HFFc6 (cell line): ENCODE data around the gene PSME3IP1. TPM values are rescaled to one million over a fixed set of nuclear protein-coding genes. Genes with fewer than 3 reads are reported as not detected.

Experiments
- DNase-seq: peaks from one replicate; pipeline ENCODE4 v3.0.0-alpha.2; 2018
- H3K27ac Mint-ChIP-seq: 2 replicates; pipeline ENCODE4 v1.8.0; 2020; ENCODE audit warnings: mild to moderate bottlenecking, mixed read lengths
- H3K27me3 Mint-ChIP-seq: 2 replicates; pipeline ENCODE4 v1.8.0; 2021; ENCODE audit warnings: mild to moderate bottlenecking, moderate library complexity, mixed read lengths; ENCODE audit not compliant: insufficient read depth
- H3K36me3 Mint-ChIP-seq: 2 replicates; pipeline ENCODE4 v1.8.0; 2021; ENCODE audit warnings: low read depth, mixed read lengths
- H3K4me1 Mint-ChIP-seq: 2 replicates; pipeline ENCODE4 v1.8.0; 2020; ENCODE audit warnings: low read depth, mixed read lengths
- H3K4me3 Mint-ChIP-seq: 2 replicates; pipeline ENCODE4 v1.8.0; 2020; ENCODE audit warnings: mild to moderate bottlenecking, moderate library complexity, mixed read lengths
- H3K9me3 Mint-ChIP-seq: 2 replicates; pipeline ENCODE4 v1.8.0; 2020; ENCODE audit warnings: mild to moderate bottlenecking, mixed read lengths
- total RNA-seq, 6 experiments: library from RNA; stranded (reverse); fragmentation: NEBNext Ultra II Directional; extraction: Animal tissue kit (Norgen Biotek cat#: 25700); gene quantifications; 2 replicates in 1 of 6; 3 replicates in 5 of 6; pipeline ENCODE4 v1.2.3, GENCODE V29; 2021
- TF ChIP-seq, protein P1 (sequence below): fragments of 200-600 bp; sonication (generic); IDR thresholded peaks from 2 replicates; pipeline ENCODE4 v1.5.0; 2021; ENCODE audit warnings: antibody characterized with exemption, mild to moderate bottlenecking

The PSME3IP1 gene
- total RNA-seq, 6 experiments from 2014 or later, result 55.9 to 85.0 (median 76.5) TPM

- Mint-ChIP-seq H3K4me1 (peaks cover 6% of the 10 kb centered on the region; the same call in 1 of the 2 replicates), H3K27ac (no peak overlapping the region)
- TF ChIP-seq, protein P1, sequence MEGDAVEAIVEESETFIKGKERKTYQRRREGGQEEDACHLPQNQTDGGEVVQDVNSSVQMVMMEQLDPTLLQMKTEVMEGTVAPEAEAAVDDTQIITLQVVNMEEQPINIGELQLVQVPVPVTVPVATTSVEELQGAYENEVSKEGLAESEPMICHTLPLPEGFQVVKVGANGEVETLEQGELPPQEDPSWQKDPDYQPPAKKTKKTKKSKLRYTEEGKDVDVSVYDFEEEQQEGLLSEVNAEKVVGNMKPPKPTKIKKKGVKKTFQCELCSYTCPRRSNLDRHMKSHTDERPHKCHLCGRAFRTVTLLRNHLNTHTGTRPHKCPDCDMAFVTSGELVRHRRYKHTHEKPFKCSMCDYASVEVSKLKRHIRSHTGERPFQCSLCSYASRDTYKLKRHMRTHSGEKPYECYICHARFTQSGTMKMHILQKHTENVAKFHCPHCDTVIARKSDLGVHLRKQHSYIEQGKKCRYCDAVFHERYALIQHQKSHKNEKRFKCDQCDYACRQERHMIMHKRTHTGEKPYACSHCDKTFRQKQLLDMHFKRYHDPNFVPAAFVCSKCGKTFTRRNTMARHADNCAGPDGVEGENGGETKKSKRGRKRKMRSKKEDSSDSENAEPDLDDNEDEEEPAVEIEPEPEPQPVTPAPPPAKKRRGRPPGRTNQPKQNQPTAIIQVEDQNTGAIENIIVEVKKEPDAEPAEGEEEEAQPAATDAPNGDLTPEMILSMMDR, result no peak
Measured at GRCh38 chr16:57128771-57129389, 57.0 kb downstream of the PSME3IP1 start.

DNA sequence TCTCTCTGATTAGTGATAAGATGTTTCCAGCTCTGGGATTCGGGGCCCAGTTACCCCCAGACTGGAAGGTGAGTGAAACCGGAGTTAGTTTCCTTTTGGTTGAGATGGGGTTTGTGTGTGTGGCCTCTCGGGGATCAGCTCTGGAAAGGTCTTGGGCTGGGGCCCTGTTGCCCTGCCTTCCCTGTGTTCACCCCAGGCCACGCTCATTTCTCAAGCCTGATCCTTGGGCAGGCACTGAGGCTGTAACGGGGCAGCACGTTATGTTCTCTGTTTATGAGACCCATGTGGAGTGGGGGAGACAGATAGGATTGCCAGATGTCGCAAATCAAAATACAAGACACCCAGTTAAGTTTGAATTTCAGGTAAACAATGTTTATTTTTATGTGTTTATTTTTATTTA, 58.0 kb downstream of the PSME3IP1 start:
- no peak overlapping the region for H3K27ac Mint-ChIP-seq
- TF ChIP-seq, protein P1, result no peak
- no peak for DNase-seq
- peaks cover 6% of the 10 kb centered on the region; the same call in 1 of the 2 replicates for H3K4me1 Mint-ChIP-seq
- no peaks in the 10 kb centered on the region for H3K36me3 Mint-ChIP-seq
- no peaks in the 10 kb centered on the region for H3K9me3 Mint-ChIP-seq
- H3K27me3 Mint-ChIP-seq, result no peaks in the 10 kb centered on the region; the same call in none of the 2 replicates
- H3K4me3 Mint-ChIP-seq, result no peak overlapping the region

More at GRCh38 chr16:57128771-57129389, 57.0 kb downstream of the PSME3IP1 start:
- DNase-seq, result no peak
- Mint-ChIP-seq H3K4me3 (no peak overlapping the region), H3K9me3 (no peaks in the 10 kb centered on the region), H3K36me3 (no peaks in the 10 kb centered on the region), H3K27me3 (no peaks in the 10 kb centered on the region; the same call in none of the 2 replicates)

DNA sequence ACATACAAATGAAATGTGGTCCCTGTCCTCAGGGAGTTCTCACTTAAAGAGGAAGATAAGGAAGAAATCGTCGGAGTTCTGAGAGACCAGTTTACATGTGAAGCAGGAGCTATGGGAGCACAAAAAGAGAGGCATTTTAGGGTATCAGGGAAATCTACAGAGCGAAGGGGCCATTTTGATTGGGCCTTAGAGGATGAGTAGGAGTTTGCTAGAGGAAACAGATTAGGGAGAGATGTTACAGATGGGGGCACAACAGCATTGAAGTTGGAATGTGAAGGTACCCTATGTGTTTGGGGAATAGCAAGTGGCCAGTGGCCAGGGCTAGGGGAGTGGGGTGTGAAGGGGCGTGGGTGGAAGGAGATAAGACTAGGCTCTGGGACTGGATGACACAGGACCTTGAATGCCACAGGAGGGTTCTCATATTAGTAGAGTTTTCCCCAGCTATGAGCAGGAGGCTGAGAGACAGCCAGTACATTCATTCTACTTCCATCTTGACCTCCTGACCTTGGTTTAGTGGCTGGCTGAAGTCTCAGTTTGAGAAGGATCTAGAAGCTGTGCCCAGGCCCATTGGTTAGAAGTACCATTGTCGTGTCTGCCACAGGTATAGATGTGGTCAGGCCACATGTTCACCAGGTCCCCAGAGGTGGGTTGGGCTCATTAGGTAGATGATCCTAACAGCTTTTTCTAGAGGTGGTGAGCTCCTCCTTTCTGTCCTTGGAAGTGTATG, 58.6 kb downstream of the PSME3IP1 start:
- TF ChIP-seq, protein P1, result no peak
- H3K27ac Mint-ChIP-seq, result no peak overlapping the region
- peaks cover 6% of the 10 kb centered on the region; the same call in 1 of the 2 replicates for H3K4me1 Mint-ChIP-seq
- H3K36me3 Mint-ChIP-seq, result no peaks in the 10 kb centered on the region
- no peak overlapping the region for H3K4me3 Mint-ChIP-seq
- H3K27me3 Mint-ChIP-seq, result no peaks in the 10 kb centered on the region; the same call in none of the 2 replicates
- DNase-seq, result peak; percentile 15
- no peaks in the 10 kb centered on the region for H3K9me3 Mint-ChIP-seq

GRCh38 chr16:57126411-57126810, 59.4 kb downstream of the PSME3IP1 start:
- Mint-ChIP-seq H3K9me3 (no peaks in the 10 kb centered on the region), H3K27ac (no peak overlapping the region), H3K4me1 (peaks cover 6% of the 10 kb centered on the region; the same call in 1 of the 2 replicates), H3K27me3 (no peaks in the 10 kb centered on the region; the same call in 1 of the 2 replicates), H3K36me3 (0 out of 2 replicates have a peak, but pooled peaks cover under 1% of the 10 kb centered on the region), H3K4me3 (no peak overlapping the region)
- no peak for DNase-seq
- TF ChIP-seq, protein P1, result no peak

DNA sequence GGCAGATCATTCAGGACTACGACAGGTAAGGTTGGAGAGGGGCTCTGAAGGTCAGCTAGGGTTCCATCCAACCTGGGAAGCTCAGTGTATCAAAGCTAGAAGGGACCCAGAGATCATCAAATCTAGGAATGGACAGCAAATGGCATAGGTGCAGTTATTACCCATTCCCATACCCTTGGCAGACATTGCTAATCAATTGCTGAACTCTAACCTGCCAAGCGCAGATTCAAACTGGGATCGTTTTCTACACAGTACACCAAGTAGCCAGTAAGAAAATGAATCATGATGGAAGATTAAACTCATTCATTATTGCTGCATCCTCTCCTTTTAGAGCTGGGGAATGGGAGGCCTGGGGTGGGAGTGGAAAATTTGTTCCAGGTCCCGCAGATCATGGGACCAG, 59.9 kb downstream of the PSME3IP1 start:
- H3K9me3 Mint-ChIP-seq, result no peaks in the 10 kb centered on the region
- TF ChIP-seq, protein P1, result no peak
- no peak for DNase-seq
- H3K36me3 Mint-ChIP-seq, result 0 out of 2 replicates have a peak, but pooled peaks cover 5% of the 10 kb centered on the region
- no peaks in the 10 kb centered on the region; the same call in 1 of the 2 replicates for H3K27me3 Mint-ChIP-seq
- H3K4me1 Mint-ChIP-seq, result peaks cover 6% of the 10 kb centered on the region; the same call in 1 of the 2 replicates
- no peak overlapping the region for H3K27ac Mint-ChIP-seq
- H3K4me3 Mint-ChIP-seq, result no peak overlapping the region
